Activated naive CD4-positive, alpha-beta T cell treated with anti-CD3 and anti-CD28 coated beads, Interleukin-2, amount 50 U/mL, for 16 hours (primary cell): ENCODE data around the gene BDKRB1.

ENCODE experiments used
- DNase-seq: peaks from one replicate; pipeline ENCODE4 v3.0.0-alpha.2; 2020

The BDKRB1 gene

DNA sequence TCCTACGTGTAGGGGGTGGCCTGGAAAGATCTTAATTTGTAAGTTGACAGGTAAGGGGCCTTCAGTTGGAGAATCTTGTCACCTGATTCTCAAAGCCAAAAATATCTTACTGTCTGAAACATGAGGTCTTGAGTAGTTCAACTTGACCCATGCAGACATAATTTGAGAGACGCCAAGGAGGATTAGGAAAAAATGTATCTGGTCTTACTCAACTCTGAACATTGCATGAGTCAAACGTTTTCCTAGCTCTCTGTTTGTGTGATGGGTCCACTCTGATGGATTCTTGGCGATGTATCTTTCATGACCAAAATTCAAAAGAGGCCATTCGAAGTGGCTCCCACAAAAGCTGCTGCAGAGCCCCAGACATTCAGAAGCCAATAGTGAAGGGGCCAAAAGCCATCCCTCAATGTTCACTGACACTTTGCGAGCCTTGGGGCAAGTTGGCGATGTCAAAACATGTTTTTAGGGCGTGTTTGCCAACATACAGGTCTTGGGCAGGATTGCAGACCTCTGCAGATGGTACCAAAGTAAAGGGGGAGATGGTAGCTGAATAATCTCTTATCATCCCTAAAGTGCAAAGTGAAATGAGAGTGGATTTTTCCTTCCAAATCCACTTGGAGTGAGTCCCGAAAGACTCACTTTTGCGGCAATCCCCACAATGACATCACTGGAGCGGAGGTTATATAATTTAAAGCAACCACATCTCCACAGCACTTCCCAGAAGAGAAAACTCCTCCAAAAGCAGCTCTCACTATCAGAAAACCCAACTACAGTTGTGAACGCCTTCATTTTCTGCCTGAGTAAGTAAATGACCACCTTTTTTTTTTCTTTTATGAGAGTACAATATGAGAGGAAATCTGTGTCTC, at the start of gene BDKRB1:
Gene BDKRB1 (plus strand): TSS at position 710 of the 866 bp plus-strand sequence. CDS start 7,473 bp downstream, outside the sequence.
- DNase-seq = no peak

DNA sequence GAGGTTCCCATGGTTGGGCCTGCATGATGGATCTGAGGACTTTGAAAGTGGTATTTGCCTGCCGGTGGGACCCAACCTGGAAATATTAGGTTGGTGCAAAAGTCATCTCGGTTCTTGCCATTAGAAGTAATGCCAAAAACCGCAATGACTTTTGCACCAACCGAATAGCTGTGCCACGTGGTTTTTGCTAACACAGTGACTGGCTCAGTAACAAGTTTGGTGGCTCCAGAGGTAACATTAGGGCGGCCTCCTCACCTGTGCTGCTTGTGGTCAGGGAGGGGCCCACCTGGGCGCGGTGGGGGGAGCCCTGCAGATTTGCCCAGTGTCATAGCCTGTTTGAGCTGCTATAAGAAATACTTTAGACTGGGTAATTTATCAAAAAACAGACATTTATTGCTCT, 49.5 kb upstream of the BDKRB1 start:
- no peak for DNase-seq

GRCh38 chr14:96207686-96208085, 48.3 kb upstream of the BDKRB1 start:
- DNase-seq = no peak

GRCh38 chr14:96208739-96209138, 47.3 kb upstream of the BDKRB1 start:
- no peak for DNase-seq

GRCh38 chr14:96212140-96212539, 43.9 kb upstream of the BDKRB1 start:
- no peak for DNase-seq

GRCh38 chr14:96212896-96213295, 43.1 kb upstream of the BDKRB1 start:
- DNase-seq = no peak

DNA sequence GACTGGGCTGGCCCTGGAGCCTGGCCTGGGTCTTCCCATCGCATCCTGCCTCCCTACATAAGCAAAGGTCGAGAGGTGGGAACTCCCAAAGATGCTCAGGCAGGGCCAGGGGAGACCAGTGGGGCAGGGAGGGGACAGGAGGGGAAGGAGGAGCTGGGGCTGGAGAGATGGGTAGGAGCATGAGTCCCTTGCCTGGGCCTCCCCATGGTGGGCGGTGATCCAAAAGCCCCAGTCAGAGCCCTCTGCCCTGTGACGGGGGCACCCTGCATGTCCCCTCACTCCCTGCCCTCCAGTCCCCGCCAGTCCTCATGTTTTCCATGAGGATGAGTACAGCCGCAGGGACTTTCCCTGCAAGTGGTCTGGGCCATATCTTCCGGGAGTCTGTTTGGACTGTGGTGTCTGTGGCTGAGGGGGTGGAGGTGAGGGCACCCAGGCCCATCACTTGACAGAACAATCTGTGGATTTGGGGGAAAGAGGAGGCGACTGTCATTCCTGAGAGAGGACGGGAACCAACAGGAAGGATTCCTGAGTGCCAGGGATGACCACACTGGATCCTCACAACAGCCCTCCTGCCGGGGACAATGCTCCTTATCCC, 42.0 kb upstream of the BDKRB1 start:
- DNase-seq = no peak

DNA sequence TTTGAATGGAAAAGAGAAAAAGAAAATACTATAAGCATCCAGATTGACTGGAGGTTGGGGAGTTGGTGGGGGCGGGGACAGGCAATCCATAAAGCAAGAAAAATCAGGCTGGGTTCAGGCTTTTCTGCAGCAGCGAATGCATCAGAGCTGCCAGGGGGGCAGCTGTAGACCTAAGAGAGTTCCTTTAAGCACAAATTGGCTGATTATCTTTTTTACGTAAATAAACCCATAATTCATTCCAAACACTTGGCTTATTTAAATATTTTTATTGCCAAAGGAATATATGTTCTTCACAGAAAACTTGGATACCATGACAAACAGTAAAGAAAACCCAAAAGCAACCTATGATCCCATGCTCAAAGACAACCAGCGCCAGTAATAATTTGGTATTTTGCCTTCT, 41.2 kb upstream of the BDKRB1 start:
- DNase-seq = no peak

GRCh38 chr14:96215452-96216244, 40.4 kb upstream of the BDKRB1 start:
- no peak for DNase-seq

DNA sequence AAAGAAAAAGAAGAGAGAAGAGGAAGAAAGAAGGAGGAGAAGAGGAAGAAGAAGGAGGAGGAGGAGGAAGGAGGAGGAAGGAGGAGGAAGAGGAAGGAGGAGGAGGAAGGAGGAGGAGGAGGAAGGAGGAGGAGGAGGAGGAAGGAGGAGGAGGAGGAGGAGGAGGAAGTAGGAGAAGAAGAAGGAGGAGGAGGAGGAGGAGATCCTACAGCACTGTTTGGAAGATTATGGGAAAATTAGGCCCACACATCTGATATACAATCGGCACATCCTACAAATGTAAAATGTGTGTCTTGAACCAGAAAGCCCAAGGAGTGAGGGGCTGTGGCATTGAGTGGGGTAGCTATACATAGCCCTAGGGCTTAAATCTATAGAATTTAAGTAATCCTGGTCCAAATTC, 39.4 kb upstream of the BDKRB1 start:
- no peak for DNase-seq

DNA sequence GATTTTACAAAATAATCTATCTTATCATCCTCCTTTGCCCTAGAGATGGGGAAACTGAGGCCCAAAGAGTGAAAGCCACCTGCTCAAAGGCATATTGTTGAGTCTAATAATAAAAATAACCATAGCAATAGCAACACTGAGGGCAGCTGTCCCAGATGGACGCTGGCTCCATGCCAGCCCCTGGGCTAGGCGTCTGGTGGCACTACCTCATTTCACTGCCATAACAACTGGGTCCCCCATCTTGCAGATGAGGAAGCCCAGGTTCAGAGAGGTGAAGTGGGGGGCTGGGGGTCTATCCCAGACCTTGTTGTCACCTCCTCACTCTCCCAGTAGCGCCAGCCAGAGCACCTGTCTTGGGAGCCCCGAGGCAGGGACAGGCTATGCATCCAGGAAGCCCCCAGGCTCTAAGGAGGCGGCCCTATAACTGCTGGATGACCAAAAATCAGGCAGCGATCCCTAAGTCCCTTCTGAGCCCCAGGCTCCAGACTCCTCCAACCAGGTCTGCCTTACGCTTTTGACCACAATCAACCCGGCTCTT, 38.6 kb upstream of the BDKRB1 start:
- no peak for DNase-seq

DNA sequence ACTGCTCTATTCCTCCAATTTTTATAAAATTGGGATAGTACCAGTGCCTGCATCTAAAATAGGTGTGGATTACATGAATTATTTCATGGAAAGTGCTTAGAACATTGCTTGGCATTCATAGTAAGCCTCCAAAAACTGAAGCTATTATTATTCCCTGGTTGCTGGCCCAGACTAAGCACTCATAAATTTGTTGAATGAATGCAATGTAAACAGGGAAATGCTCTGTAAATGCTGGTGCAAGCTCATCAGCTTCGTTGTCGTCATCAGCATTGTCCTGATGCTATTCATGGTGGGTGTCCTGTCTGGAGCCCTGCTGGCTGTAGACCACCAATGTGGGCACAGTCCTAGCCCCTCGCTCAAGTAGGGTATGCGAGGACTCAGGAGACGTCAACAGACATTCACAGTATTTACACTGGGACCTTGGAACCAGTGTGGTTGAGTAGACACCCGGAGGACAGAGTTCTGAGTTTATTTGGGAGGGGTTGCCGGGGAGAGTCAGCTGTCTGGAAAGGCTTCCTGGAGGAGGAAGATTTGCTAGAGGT, 34.8 kb upstream of the BDKRB1 start:
- DNase-seq = no peak

- DNase-seq = no peak
Measured at GRCh38 chr14:96221841-96222240, 34.2 kb upstream of the BDKRB1 start.

GRCh38 chr14:96224480-96225096, 31.4 kb upstream of the BDKRB1 start:
- no peak for DNase-seq

- no peak for DNase-seq
Measured at GRCh38 chr14:96225213-96225612, 30.8 kb upstream of the BDKRB1 start.

GRCh38 chr14:96225745-96226151, 30.3 kb upstream of the BDKRB1 start:
- no peak for DNase-seq

GRCh38 chr14:96227428-96227827, 28.6 kb upstream of the BDKRB1 start:
- no peak for DNase-seq

DNA sequence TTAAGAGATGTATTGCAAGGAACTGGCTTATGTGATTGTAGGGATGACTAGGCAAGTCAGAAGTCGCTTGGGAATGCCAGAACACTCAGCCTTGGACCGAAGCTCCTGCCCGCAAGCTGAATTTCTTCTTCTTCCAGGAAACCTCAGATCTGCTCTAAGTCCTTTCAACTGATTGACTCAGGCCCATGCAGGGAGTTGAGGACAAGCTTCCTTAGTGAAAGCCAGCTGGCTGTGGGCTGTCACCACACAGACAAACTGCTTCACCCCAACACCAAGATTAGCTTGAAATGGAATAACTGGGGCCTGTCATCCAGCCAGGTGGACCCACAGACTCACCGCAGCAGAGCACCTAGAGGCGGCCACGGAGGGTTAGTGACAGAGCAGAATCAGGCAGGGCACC, 26.7 kb upstream of the BDKRB1 start:
- DNase-seq = no peak

GRCh38 chr14:96231056-96231455, 25.0 kb upstream of the BDKRB1 start:
- no peak for DNase-seq

DNA sequence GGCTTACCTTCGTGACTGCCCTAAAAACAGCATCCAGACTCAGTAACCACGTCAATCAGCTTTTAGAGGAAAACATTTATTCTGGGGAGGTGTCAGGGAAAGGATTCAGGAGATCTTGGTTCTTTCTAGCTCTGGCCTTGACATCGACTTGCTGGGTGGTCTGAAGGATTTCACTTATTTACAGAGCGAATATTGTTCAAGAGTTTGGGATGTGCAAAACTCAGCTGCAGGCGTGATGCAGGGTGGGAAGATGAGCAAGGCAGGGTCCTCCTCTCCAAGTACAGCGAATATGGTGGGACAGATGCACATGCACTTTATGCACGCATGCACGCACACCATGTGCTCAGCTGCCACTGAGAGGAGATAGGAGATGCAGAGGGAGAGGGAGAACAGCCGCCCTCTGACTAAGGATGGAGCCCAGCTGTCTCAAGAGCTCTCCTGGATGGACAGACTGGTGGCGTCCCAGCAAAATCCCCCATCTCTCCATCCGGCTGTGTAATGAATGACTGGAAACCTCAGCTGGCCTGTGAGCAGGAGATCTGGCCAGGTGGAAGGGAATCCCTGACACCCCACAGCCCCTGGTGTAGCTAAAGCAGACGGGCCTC, 24.4 kb upstream of the BDKRB1 start:
- no peak for DNase-seq

- DNase-seq = no peak
Measured at GRCh38 chr14:96232506-96232905, 23.5 kb upstream of the BDKRB1 start.

DNA sequence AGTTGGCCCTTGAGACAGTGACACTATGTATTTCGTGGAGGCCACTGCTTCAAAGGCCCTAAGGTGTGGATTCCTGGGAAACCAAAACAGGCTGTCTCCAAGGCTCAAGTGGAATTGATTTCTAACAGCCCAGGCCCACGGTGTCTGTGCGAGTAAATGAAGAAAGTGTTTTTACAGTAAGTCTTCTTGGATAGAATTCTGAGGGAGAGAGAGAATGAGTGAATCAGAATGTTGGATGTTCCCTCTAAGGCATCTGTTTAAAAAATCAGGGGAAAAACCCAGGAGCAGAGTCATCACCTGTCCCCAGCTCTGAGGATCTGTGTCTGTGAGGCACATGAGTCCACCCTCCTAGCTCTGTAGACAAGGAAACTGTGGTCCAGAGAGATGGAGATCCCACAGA, 22.3 kb upstream of the BDKRB1 start:
- no peak for DNase-seq
